Fibroblast of lung (primary cell): Measurements from ENCODE around the gene DUSP8.

Experiments
- CTCF ChIP-seq, 2 donors: IDR thresholded peaks in 1 of 2; conservative IDR thresholded peaks in 1 of 2; 1 replicate in 1 of 2; 2 replicates in 1 of 2; pipeline ENCODE4 v1.5.1; 2011 to 2012; ENCODE audit warnings: low read length in 2 of 2, control low read depth in 1 of 2, inconsistent platforms in 1 of 2, low read depth in 1 of 2, mild to moderate bottlenecking in 1 of 2
- EZH2 ChIP-seq: IDR thresholded peaks from 2 replicates; pipeline ENCODE4 v1.5.1; 2012; ENCODE audit warnings: low read length, control low read depth, mild to moderate bottlenecking; ENCODE audit errors: missing control alignments

DNA sequence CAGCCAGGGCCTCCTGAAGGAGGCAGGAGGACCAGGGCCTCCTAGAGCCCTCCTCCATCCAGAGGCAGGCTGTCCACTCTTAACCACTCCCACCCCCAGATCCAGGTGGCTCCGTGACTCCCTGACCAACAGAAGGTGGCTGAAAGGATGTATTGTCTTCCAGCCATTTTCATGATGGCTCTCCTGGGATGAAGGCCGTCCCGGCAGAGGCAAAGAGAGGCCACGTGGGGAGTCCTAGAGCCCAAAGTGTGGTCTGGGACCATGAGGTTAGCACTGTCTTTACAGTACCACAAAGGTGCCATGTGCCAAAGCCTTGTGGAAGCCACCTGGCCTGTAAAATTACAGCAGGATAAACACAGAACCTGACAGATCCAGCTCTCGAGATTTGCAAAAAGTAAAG is 42.3 kb downstream of the DUSP8 start:
- TF ChIP-seq CTCF (conservative IDR thresholded peaks at IDR 0.05 in 1 of 2, IDR thresholded peaks at IDR 0.05 in 1 of 2; ENCODE audit: low read depth in 1 of 2, low read length in 2 of 2) (no peak), EZH2 (no peak)
